Measurements from ENCODE around the gene RCAN2.
A peak's percentile ranks its signal among the peaks of the same experiment; 100 is the strongest.

The RCAN2 gene

DNA sequence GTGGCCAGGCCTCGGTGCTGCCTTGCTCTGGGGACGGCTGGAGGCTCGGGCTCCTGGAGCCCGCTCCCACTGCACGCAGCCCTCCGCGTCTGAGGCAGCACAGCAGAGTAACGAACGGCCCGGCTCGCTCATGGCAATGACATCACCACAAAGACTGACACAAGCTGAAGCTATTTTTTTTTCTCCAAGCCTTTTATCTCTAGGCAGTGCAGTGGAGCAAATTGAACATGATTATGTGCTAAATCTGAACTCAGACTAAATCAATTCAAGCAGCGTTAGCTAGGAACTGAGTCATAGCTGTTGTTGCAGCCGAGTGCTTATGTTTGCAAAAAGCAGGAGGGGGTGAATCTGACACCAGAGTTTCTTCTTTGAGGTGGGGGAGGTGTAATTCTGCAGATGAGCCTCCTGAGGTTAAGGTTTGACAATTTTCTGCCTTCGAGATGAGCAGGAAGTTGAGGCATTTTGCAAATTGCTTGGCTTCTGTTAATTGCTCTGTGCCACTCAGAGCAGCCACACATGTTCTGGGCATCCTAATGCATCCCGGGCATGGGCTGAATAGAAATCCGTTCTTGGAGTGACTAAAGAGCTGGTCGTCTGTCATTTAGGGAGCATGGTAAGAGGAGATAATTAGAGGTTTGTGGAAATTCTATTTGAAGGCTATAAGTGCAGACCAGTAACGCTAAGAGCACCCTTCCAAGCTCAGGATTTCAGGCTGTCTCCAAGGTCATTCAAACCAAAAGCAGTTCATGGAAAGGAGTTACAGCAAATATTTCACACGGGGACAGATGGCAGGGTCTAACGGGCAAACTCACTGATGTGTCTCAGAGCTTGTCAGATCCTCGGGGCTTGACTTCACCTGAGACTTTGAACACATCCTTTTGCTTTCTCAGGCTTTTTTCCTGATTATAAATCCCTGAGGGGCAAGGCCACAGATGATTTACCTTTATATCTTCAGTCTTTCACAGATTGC lies 165.4 kb downstream of the RCAN2 start:
- peak overlapping the region; percentile 54 for H3K4me3 Mint-ChIP-seq
- H3K9me3 Mint-ChIP-seq, result no peaks in the 10 kb centered on the region
- ATAC-seq (replicated peaks; ENCODE audit: extremely low read depth, poor library complexity, severe bottlenecking) (peak; percentile 87), DNase-seq (ENCODE audit: low spot score in 2 of 2) (peak; percentile 17 to 56)
- H3K36me3 Mint-ChIP-seq (ENCODE audit: insufficient read depth), result peaks cover 3% of the 10 kb centered on the region
- H3K27me3 Mint-ChIP-seq, result no peaks in the 10 kb centered on the region
- peak overlapping the region; percentile 45 for H3K27ac Mint-ChIP-seq (ENCODE audit: low read depth)
- peaks cover 21% of the 10 kb centered on the region for H3K4me1 Mint-ChIP-seq

DNA sequence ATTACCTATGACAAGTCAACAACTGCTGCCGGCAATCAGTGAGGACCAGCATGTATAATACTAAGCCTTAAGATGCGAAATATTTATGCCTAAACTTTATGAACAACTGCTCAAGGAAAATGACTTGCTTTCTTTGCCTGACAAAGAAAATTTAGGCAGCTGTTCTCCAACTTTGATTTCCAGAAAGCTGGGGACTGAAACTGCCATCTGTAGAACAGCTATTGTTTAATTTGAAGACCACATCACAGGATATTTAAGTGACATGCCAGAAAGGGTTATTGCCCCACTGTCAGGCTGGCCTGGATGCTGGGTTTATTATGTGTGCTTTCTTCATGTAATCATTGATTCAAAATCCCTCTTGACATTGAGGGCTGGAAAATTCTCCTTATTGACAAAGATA lies 166.5 kb downstream of the RCAN2 start:
- peak overlapping the region; percentile 54 for H3K4me3 Mint-ChIP-seq
- ATAC-seq (replicated peaks; ENCODE audit: extremely low read depth, poor library complexity, severe bottlenecking), result no peak
- H3K27me3 Mint-ChIP-seq, result no peaks in the 10 kb centered on the region
- H3K27ac Mint-ChIP-seq (ENCODE audit: low read depth), result peak overlapping the region; percentile 45
- peaks cover 21% of the 10 kb centered on the region for H3K4me1 Mint-ChIP-seq
- H3K36me3 Mint-ChIP-seq (ENCODE audit: insufficient read depth), result peaks cover 3% of the 10 kb centered on the region
- no peaks in the 10 kb centered on the region for H3K9me3 Mint-ChIP-seq
- DNase-seq (ENCODE audit: low spot score in 2 of 2), result no peak

DNA sequence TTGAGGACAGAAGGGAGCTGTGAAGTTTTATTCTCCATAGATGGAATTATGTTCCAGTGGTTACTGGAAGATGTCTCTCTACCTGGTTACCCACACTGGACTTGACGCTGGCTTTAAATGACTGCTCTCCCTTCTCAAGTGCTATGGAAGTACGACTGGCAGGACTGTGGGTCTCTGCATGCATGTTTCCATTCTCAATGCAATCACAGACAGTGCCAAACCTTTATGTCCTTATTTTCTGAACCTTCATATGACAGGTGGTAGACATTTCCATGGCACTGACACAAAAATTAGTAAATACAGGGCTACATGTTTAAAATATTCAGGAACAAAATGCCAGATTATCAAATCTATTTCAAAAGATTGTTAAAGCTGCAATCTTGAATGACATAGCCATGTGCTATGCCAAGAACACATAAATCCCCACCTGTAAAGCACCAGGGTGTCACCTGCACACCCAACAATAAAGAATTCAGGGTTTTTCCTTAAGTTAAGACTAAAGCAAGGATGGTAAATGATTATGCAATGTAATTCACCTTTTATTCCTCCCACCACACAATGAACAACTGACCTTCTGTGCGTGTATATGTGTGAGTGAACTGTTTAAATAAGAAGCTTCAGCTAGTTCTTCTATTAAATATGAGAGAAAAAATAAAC lies 167.2 kb downstream of the RCAN2 start:
- ATAC-seq (replicated peaks; ENCODE audit: extremely low read depth, poor library complexity, severe bottlenecking) (no peak), DNase-seq (ENCODE audit: low spot score in 2 of 2) (no peak)
- Mint-ChIP-seq H3K4me1 (peaks cover 21% of the 10 kb centered on the region), H3K27me3 (no peaks in the 10 kb centered on the region), H3K36me3 (ENCODE audit: insufficient read depth) (peaks cover 2% of the 10 kb centered on the region), H3K27ac (ENCODE audit: low read depth) (peak overlapping the region; percentile 45), H3K4me3 (peak overlapping the region; percentile 54), H3K9me3 (no peaks in the 10 kb centered on the region)

DNA sequence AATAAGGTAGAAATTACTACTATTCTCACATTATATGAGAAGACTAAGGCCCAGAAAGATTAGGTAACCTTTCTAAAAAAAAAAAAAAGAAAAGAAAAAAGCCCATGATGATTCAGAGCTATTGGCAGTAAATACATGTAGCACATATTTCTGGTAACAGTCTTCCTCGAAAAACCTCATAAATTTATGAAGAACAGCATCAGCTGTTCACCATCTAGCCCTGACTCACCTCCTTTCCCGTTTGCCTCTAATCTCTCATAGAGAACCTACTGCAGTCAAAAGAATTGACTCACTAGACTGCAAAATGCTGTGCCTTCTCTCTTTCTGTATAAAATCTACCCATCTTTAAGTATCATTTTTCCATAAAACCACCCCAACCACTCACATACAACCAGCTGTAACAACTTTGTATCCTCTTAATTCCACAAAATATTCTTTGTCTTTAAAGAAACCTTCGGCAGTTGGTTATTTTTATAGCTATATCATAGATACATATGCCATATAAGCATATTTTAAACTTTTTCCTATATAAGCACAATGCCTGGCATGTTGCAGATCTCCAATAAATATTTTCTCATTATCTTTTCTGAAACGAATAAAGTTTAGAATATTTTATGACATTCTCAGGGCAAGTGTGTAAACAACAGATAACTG lies 167.8 kb downstream of the RCAN2 start:
- peak overlapping the region; percentile 3 for H3K27ac Mint-ChIP-seq (ENCODE audit: low read depth)

DNA sequence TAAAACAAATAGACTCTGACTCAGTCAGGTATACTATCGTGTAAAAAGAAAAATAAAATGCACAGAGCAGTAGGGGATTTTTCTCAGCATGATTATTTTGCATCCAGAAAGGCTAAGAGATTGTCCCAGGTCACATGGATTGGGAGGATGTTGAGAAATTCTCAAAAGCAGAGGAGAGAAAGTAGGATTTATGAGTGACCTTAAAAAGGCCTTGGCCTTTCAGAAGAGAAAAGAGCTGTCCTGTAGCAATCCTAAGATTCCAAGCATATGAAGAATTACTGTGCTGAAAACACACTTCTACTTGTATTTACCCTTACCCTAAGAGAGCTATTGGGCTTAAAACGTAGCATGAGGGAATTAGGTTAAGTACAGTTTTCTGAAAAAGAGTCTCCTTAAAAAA lies 170.7 kb downstream of the RCAN2 start:
- DNase-seq (ENCODE audit: low spot score in 2 of 2) (no peak), ATAC-seq (replicated peaks; ENCODE audit: extremely low read depth, poor library complexity, severe bottlenecking) (no peak)
- Mint-ChIP-seq H3K36me3 (ENCODE audit: insufficient read depth) (no peaks in the 10 kb centered on the region), H3K4me1 (peaks cover 19% of the 10 kb centered on the region), H3K27me3 (no peaks in the 10 kb centered on the region), H3K27ac (ENCODE audit: low read depth) (no peak overlapping the region), H3K9me3 (no peaks in the 10 kb centered on the region), H3K4me3 (no peak overlapping the region)

More for the DNA sequence above, 167.8 kb downstream of the RCAN2 start:
- H3K9me3 Mint-ChIP-seq, result no peaks in the 10 kb centered on the region
- ATAC-seq (replicated peaks; ENCODE audit: extremely low read depth, poor library complexity, severe bottlenecking) (no peak), DNase-seq (ENCODE audit: low spot score in 2 of 2) (no peak)
- H3K4me1 Mint-ChIP-seq, result peaks cover 21% of the 10 kb centered on the region
- H3K4me3 Mint-ChIP-seq, result peak overlapping the region; percentile 4
- H3K36me3 Mint-ChIP-seq (ENCODE audit: insufficient read depth), result peaks cover 2% of the 10 kb centered on the region
- no peaks in the 10 kb centered on the region for H3K27me3 Mint-ChIP-seq

DNA sequence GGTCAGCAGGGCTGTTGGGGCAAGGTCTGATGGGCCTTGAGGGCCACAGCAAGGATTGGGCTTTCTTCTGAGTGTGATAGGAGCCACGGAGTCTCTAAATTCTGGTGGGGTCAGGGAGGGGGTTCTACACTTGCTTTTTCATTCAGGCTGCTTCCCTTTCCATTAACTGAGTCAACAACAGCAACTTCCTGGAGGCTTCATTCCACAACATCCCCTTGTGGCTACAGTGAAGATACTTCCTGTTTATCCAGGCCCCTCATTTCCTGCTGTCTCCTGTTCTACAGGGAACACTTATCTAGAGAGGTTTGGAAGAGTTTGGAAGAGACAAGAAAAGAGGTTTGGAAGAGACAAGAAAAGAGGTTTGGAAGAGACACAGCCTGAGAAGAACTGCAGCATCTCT lies 175.7 kb downstream of the RCAN2 start:
- Mint-ChIP-seq H3K4me3 (no peak overlapping the region), H3K27ac (ENCODE audit: low read depth) (no peak overlapping the region), H3K36me3 (ENCODE audit: insufficient read depth) (no peaks in the 10 kb centered on the region), H3K4me1 (peaks cover 12% of the 10 kb centered on the region), H3K27me3 (no peaks in the 10 kb centered on the region), H3K9me3 (no peaks in the 10 kb centered on the region)
- DNase-seq (ENCODE audit: low spot score in 2 of 2) (no peak), ATAC-seq (replicated peaks; ENCODE audit: extremely low read depth, poor library complexity, severe bottlenecking) (no peak)

DNA sequence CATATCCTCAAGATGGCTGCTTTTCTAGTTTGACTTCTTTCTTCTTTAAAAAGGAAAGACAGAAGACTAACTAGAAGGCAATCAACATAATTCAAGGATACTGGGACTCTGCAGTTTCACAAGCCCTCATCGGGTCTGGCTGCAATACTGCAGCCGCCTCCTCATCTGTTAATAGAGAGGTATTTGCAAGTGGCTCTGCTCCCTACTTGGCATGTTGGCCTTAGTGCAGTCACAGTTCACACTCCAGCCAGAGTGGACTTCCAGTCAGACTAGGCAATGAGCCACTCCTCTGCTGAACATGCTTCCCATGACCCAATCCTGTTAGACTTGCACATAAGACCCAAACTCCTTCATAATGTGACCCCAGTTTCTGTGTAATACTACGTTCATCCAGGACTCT lies 178.6 kb downstream of the RCAN2 start:
- DNase-seq (ENCODE audit: low spot score in 2 of 2) (no peak), ATAC-seq (replicated peaks; ENCODE audit: extremely low read depth, poor library complexity, severe bottlenecking) (no peak)
- no peaks in the 10 kb centered on the region for H3K27me3 Mint-ChIP-seq
- no peaks in the 10 kb centered on the region for H3K9me3 Mint-ChIP-seq
- no peaks in the 10 kb centered on the region for H3K36me3 Mint-ChIP-seq (ENCODE audit: insufficient read depth)
- no peak overlapping the region for H3K27ac Mint-ChIP-seq (ENCODE audit: low read depth)
- peaks cover 12% of the 10 kb centered on the region for H3K4me1 Mint-ChIP-seq
- H3K4me3 Mint-ChIP-seq, result no peak overlapping the region

DNA sequence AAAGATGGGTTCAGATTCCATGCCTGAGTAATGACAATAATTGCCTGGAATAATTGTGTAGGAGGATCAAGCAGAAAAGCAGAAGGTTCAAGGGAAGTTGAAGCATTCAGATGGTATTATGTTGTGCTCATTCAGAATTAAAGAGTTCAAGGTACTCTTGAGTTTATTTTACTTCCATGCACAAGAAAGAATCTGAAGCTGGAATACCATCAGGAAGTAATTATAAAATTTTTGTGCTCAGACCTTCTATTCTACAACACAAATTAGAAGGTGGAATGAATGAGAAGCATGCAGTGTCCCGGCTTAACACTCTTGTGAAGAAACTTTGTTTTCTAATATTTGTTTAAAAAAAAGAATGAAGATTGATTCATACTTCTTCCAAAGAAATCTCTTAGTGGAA lies 181.1 kb downstream of the RCAN2 start:
- H3K4me3 Mint-ChIP-seq, result no peak overlapping the region
- DNase-seq (ENCODE audit: low spot score in 2 of 2), result no peak
- peaks cover 3% of the 10 kb centered on the region for H3K4me1 Mint-ChIP-seq
- no peak for ATAC-seq (replicated peaks; ENCODE audit: extremely low read depth, poor library complexity, severe bottlenecking)
- H3K9me3 Mint-ChIP-seq, result no peaks in the 10 kb centered on the region
- no peaks in the 10 kb centered on the region for H3K27me3 Mint-ChIP-seq
- H3K27ac Mint-ChIP-seq (ENCODE audit: low read depth), result no peak overlapping the region
- H3K36me3 Mint-ChIP-seq (ENCODE audit: insufficient read depth), result peaks cover 1% of the 10 kb centered on the region

DNA sequence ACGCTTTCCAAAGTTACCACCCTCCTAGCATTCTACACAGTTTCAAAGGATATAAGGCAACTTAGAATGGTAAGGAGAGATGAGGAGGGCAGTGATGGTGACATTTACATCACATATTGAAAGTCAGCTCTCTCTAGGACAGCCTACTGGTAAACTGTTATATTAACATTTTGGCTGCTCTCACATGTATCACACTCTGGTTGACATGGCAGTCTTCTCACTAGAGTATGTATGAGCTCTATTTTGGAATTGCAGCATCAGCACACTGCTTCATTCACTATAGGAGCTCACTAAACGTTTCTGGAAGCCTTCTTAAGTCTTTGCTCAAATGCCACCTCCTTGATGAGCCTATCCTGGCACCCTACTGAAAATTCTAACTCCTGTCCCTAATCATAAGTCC lies 184.8 kb downstream of the RCAN2 start:
- Mint-ChIP-seq H3K27ac (ENCODE audit: low read depth) (no peak overlapping the region), H3K9me3 (no peaks in the 10 kb centered on the region), H3K4me3 (no peak overlapping the region), H3K4me1 (no peaks in the 10 kb centered on the region), H3K27me3 (no peaks in the 10 kb centered on the region), H3K36me3 (ENCODE audit: insufficient read depth) (peaks cover 1% of the 10 kb centered on the region)
- ATAC-seq (replicated peaks; ENCODE audit: extremely low read depth, poor library complexity, severe bottlenecking) (no peak), DNase-seq (ENCODE audit: low spot score in 2 of 2) (no peak)

DNA sequence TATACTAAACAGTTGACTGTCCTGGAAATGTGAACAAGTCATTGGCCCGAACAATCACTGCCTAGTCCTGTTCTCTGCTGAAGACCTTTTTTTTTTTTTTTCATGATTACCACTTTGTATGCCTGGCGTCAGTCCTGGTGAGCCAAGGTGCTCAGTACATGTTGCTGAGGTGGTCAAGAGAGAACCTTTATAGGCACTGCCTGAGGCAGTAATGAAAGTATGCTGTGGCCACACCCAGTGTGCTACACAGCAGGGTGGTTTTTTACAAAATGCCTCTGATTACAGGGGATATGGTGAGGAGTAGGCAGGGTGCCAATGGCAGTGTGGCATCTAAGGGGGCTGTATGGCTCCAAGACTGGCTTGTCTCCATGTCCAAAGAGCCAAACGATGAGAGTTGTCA lies 185.4 kb downstream of the RCAN2 start:
- DNase-seq (ENCODE audit: low spot score in 2 of 2) (no peak), ATAC-seq (replicated peaks; ENCODE audit: extremely low read depth, poor library complexity, severe bottlenecking) (no peak)
- Mint-ChIP-seq H3K27me3 (no peaks in the 10 kb centered on the region), H3K36me3 (ENCODE audit: insufficient read depth) (peaks cover 1% of the 10 kb centered on the region), H3K4me1 (no peaks in the 10 kb centered on the region), H3K4me3 (no peak overlapping the region), H3K27ac (ENCODE audit: low read depth) (no peak overlapping the region), H3K9me3 (no peaks in the 10 kb centered on the region)

DNA sequence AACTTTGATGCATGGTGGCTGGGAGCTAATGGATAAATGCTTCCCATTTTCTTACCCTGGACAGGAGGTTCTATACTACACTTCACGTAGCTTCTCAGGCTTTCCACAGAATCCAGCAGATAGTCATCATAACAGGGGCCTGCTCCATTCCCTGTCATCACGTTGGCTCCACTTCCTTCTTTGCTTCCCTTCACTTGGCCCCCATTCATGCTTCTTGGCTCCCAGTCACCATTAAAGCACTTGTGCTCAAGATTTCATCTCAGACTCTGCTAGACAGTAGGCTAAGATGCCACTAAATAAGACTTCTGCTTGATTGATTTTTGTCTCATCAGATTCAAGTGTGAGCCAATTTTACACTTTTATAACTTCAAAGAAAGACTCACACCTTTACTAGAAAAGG lies 186.0 kb downstream of the RCAN2 start:
- no peak overlapping the region for H3K4me3 Mint-ChIP-seq
- no peak overlapping the region for H3K27ac Mint-ChIP-seq (ENCODE audit: low read depth)
- no peak for DNase-seq (ENCODE audit: low spot score in 2 of 2)
- no peaks in the 10 kb centered on the region for H3K4me1 Mint-ChIP-seq
- H3K9me3 Mint-ChIP-seq, result no peaks in the 10 kb centered on the region
- no peak for ATAC-seq (replicated peaks; ENCODE audit: extremely low read depth, poor library complexity, severe bottlenecking)
- H3K27me3 Mint-ChIP-seq, result no peaks in the 10 kb centered on the region
- H3K36me3 Mint-ChIP-seq (ENCODE audit: insufficient read depth), result peaks cover 1% of the 10 kb centered on the region

DNA sequence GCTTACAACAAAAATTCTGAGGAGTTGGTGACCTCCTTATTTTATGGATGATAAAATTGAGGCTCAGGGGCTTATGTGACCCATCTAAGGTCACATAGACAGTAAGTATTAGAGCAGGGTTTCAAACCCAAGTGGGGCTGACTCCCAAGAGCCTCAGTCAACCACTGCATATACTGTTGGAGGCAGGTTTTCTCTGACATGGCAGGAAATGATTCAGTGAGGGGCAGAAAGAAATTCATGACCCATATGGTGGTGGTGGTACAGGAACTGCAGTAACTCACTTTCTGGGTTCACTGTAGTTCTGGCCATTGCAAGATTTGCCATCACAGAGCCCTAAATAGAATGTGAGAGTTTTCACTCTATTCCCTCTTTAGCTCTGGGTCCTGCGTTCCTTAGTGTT lies 188.4 kb downstream of the RCAN2 start:
- Mint-ChIP-seq H3K4me1 (no peaks in the 10 kb centered on the region), H3K4me3 (no peak overlapping the region)
- ATAC-seq (replicated peaks; ENCODE audit: extremely low read depth, poor library complexity, severe bottlenecking), result no peak

More for the DNA sequence above, 188.4 kb downstream of the RCAN2 start:
- no peaks in the 10 kb centered on the region for H3K27me3 Mint-ChIP-seq
- DNase-seq (ENCODE audit: low spot score in 2 of 2), result no peak
- H3K9me3 Mint-ChIP-seq, result no peaks in the 10 kb centered on the region
- no peak overlapping the region for H3K27ac Mint-ChIP-seq (ENCODE audit: low read depth)
- peaks cover 1% of the 10 kb centered on the region for H3K36me3 Mint-ChIP-seq (ENCODE audit: insufficient read depth)
